HCT116 (cell line): ENCODE results near the gene ITM2C. TPM values are rescaled to one million over a fixed set of nuclear protein-coding genes. Genes with fewer than 3 reads are reported as not detected.

ENCODE experiments used
- ATAC-seq: fragments of 200-7000 bp; cut with Tn5 transposase; 2 replicates; pipeline ENCODE4 v1.9.1; 2020; ENCODE audit warnings: mild to moderate bottlenecking, moderate library complexity
- BruUV-seq: library from RNA; stranded (reverse); fragments of 400-500 nt; replicated peaks from 2 replicates; lab custom pipeline; 2021; lab: Mats Ljungman, UMichigan
- CTCF ChIA-PET: fragments of 300-600 bp; sonication (Branson Sonifier 250); formaldehyde crosslinking; loops from one replicate; lab custom pipeline; 2021; ENCODE audit warnings: antibody characterized with exemption; lab: Charles Lee
- POLR2A ChIA-PET: fragments of 300-600, 350-600 bp; sonication (Branson Sonifier 250); formaldehyde crosslinking; loops from one replicate; lab custom pipeline; 2021; ENCODE audit warnings: antibody characterized with exemption; lab: Charles Lee
- RAD21 ChIA-PET, 2 experiments: fragments of 300-600 bp; sonication (Branson Sonifier 250); formaldehyde crosslinking; loops; one replicate each; lab custom pipeline; 2023; ENCODE audit warnings: low total read pairs in 2 of 2; ENCODE audit not compliant: uncharacterized antibody in 2 of 2, unreplicated experiment in 2 of 2, low non-redundant PET in 1 of 2; lab: Charles Lee
- DNase-seq: peaks from one replicate; pipeline ENCODE4 v3.0.0-alpha.2; 2010; ENCODE audit warnings: low read depth, low spot score
- H2AFZ ChIP-seq: fragments of 200-600 bp; shearing (Covaris generic), sonication (generic); 2 replicates; pipeline ENCODE4 v1.6.1; 2017; ENCODE audit warnings: low read depth, mixed run types, mixed read lengths, antibody characterized with exemption, low read length; ENCODE audit not compliant: poor library complexity, severe bottlenecking
- H3K27ac ChIP-seq: 2 replicates; pipeline ENCODE4 v1.5.1; 2012; ENCODE audit warnings: low read depth, low read length
- H3K27me3 ChIP-seq: fragments of 200-600 bp; sonication (generic); 2 replicates; pipeline ENCODE4 v1.6.1; 2016; ENCODE audit warnings: mixed run types, low read length, mixed read lengths; ENCODE audit not compliant: insufficient read depth
- H3K36me3 ChIP-seq, 2 experiments: fragments of 200-500 bp in 1 of 2; fragments of 200-600 bp in 1 of 2; sonication (Bioruptor generic) in 1 of 2; sonication (generic) in 1 of 2; 2 replicates each; pipeline versions ENCODE4 v1.5.1 to v1.6.1; 2014 to 2016; ENCODE audit warnings: low read length in 2 of 2, inconsistent platforms in 1 of 2, mixed read lengths in 1 of 2, mixed run types in 1 of 2; ENCODE audit not compliant: insufficient read depth in 2 of 2, control insufficient read depth in 1 of 2
- H3K4me1 ChIP-seq, 2 experiments: fragments of 200-600 bp in 1 of 2; sonication (generic) in 1 of 2; 2 replicates each; pipeline versions ENCODE4 v1.5.1 to v1.6.1; 2012 to 2017; ENCODE audit warnings: low read length in 2 of 2, inconsistent platforms in 1 of 2, mild to moderate bottlenecking in 1 of 2, mixed read lengths in 1 of 2, mixed run types in 1 of 2, moderate library complexity in 1 of 2; ENCODE audit not compliant: insufficient read depth in 2 of 2, control insufficient read depth in 1 of 2
- H3K4me2 ChIP-seq: fragments of 200-600 bp; sonication (generic); 2 replicates; pipeline ENCODE4 v1.6.1; 2017; ENCODE audit warnings: mixed run types, low read length, mixed read lengths
- H3K4me3 ChIP-seq, 2 experiments: fragments of 200-600 bp in 1 of 2; sonication (generic) in 1 of 2; replicated peaks in 1 of 2; 2 replicates each; pipeline ENCODE4 v1.5.1; 2011 to 2016; ENCODE audit warnings: low read length in 2 of 2, control low read depth in 1 of 2, low read depth in 1 of 2, mild to moderate bottlenecking in 1 of 2, mixed read lengths in 1 of 2, mixed run types in 1 of 2
- H3K79me2 ChIP-seq: fragments of 200-600 bp; sonication (generic); 2 replicates; pipeline ENCODE4 v1.6.1; 2017; ENCODE audit warnings: mild to moderate bottlenecking, mixed run types, low read length, moderate library complexity, mixed read lengths; ENCODE audit not compliant: insufficient read depth
- H3K9ac ChIP-seq: fragments of 200-600 bp; sonication (generic); 2 replicates; pipeline ENCODE4 v1.6.1; 2016; ENCODE audit warnings: low read length, mixed read lengths
- H3K9me2 ChIP-seq: fragments of 200-600 bp; sonication (generic), shearing (Covaris generic); 2 replicates; pipeline ENCODE4 v1.6.1; 2017; ENCODE audit warnings: mixed run types, mild to moderate bottlenecking, moderate library complexity; ENCODE audit not compliant: insufficient read depth
- H3K9me3 ChIP-seq, 2 experiments: fragments of 200-500 bp in 1 of 2; fragments of 200-600 bp in 1 of 2; sonication (Bioruptor generic) in 1 of 2; sonication (generic) in 1 of 2; 2 replicates each; pipeline ENCODE4 v1.6.1; 2014 to 2017; ENCODE audit warnings: low read length in 2 of 2, mixed read lengths in 2 of 2, inconsistent platforms in 1 of 2, low read depth in 1 of 2, mild to moderate bottlenecking in 1 of 2, mixed run types in 1 of 2, moderate library complexity in 1 of 2; ENCODE audit not compliant: control insufficient read depth in 1 of 2, insufficient read depth in 1 of 2
- H4K20me1 ChIP-seq: fragments of 200-600 bp; sonication (generic), shearing (Covaris generic); 2 replicates; pipeline ENCODE4 v1.6.1; 2017; ENCODE audit warnings: mixed run types, mild to moderate bottlenecking, moderate library complexity; ENCODE audit not compliant: insufficient read depth
- CEBPB ChIP-seq: IDR thresholded peaks from 2 replicates; pipeline ENCODE4 v1.6.1; 2012; ENCODE audit warnings: low read depth
- CTCF ChIP-seq, 3 experiments: fragments of 200-600 bp in 1 of 3; sonication (generic) in 1 of 3; IDR thresholded peaks in 2 of 3; conservative IDR thresholded peaks in 1 of 3; 2 replicates each; pipeline ENCODE4 v1.5.1; 2012 to 2017; ENCODE audit warnings: low read depth in 2 of 3, low read length in 2 of 3, antibody characterized with exemption in 1 of 3, borderline replicate concordance in 1 of 3, control low read depth in 1 of 3, mild to moderate bottlenecking in 1 of 3, mixed read lengths in 1 of 3, mixed run types in 1 of 3, moderate library complexity in 1 of 3; ENCODE audit not compliant: insufficient read depth in 1 of 3
- JUND ChIP-seq: IDR thresholded peaks from 2 replicates; pipeline ENCODE4 v1.6.1; 2012
- MAX ChIP-seq: IDR thresholded peaks from 2 replicates; pipeline ENCODE4 v1.6.1; 2012
- SRF ChIP-seq: IDR thresholded peaks from 2 replicates; pipeline ENCODE4 v1.6.1; 2012; ENCODE audit warnings: low read depth
- intact Hi-C: fragments of 100-400 bp; cut with micrococcal nuclease; formaldehyde crosslinking; loops from 2 replicates; pipeline ENCODE4 v1.10.0; 2022
- total RNA-seq: library from RNA; stranded (reverse); gene quantifications from one replicate; pipeline ENCODE4 v1.2.1, GENCODE V29; 2021; ENCODE audit not compliant: unreplicated experiment

Gene ITM2C
- total RNA-seq, 1 experiment from 2014 or later = 117 TPM

- no peak for ATAC-seq
- H3K79me2 ChIP-seq = no peaks in the 10 kb centered on the region
Measured at GRCh38 chr2:230874456-230874855, 9.7 kb downstream of the ITM2C start.

More at GRCh38 chr2:230874456-230874855, 9.7 kb downstream of the ITM2C start:
- Histone ChIP-seq H3K27ac (no peak overlapping the region), H4K20me1 (no peaks in the 10 kb centered on the region), H2AFZ (no peak overlapping the region), H3K36me3 (peaks cover 12 to 14% of the 10 kb centered on the region in 2 experiments; a peak in 2 of 4 replicates), H3K4me3 (no peak overlapping the region), H3K9ac (no peak overlapping the region), H3K9me2 (no peaks in the 10 kb centered on the region), H3K4me1 (no peaks in the 10 kb centered on the region), H3K27me3 (no peaks in the 10 kb centered on the region), H3K4me2 (no peak overlapping the region), H3K9me3 (no peaks in the 10 kb centered on the region)
- POLR2A ChIA-PET = no interaction called here
- intact Hi-C loops = no loop called here
- TF ChIP-seq CEBPB (no peak), SRF (no peak), MAX (no peak), JUND (no peak), CTCF (IDR thresholded peaks at IDR 0.05 in 2 of 3, conservative IDR thresholded peaks at IDR 0.05 in 1 of 3; ENCODE audit: borderline replicate concordance in 1 of 3, insufficient read depth in 1 of 3, low read depth in 2 of 3, low read length in 2 of 3) (no peak)
- CTCF ChIA-PET = no interaction called here
- BruUV-seq = no TSS peak
- no peak for DNase-seq
- RAD21 ChIA-PET = no interaction called here
